Mesenchymal stem cell (in vitro differentiated cells and primary cell): Measurements from ENCODE around the gene RAB7B.

ENCODE experiments used
- DNase-seq: peaks from one replicate; pipeline ENCODE4 v3.0.0-alpha.2; 2013
- H2AFZ ChIP-seq: one replicate; pipeline ENCODE4 v1.6.1; 2013; ENCODE audit warnings: low read depth, mild to moderate bottlenecking, control low read depth, inconsistent platforms, low read length, moderate library complexity
- H2AK5ac ChIP-seq: 2 replicates; pipeline ENCODE4 v1.6.1; 2013; ENCODE audit warnings: low read length, moderate library complexity, mild to moderate bottlenecking, inconsistent platforms; ENCODE audit not compliant: severe bottlenecking
- H2BK120ac ChIP-seq: one replicate; pipeline ENCODE4 v1.6.1; 2013; ENCODE audit warnings: low read depth, mild to moderate bottlenecking, inconsistent platforms, low read length, moderate library complexity
- H2BK12ac ChIP-seq, 2 experiments: one replicate each; pipeline ENCODE4 v1.6.1; 2013; ENCODE audit warnings: inconsistent platforms in 2 of 2, low read length in 2 of 2, mild to moderate bottlenecking in 2 of 2, moderate library complexity in 2 of 2, control low read depth in 1 of 2
- H2BK15ac ChIP-seq: one replicate; pipeline ENCODE4 v1.6.1; 2013; ENCODE audit warnings: mild to moderate bottlenecking, low read depth, inconsistent platforms; ENCODE audit not compliant: poor library complexity, severe bottlenecking
- H2BK5ac ChIP-seq: 2 replicates; pipeline ENCODE4 v1.6.1; 2013; ENCODE audit warnings: low read depth, mild to moderate bottlenecking, low read length, control low read depth, inconsistent platforms; ENCODE audit not compliant: poor library complexity, severe bottlenecking
- H3K14ac ChIP-seq, 2 experiments: one replicate each; pipeline ENCODE4 v1.6.1; 2013; ENCODE audit warnings: inconsistent platforms in 2 of 2, low read length in 2 of 2, control low read depth in 1 of 2, mild to moderate bottlenecking in 1 of 2, moderate library complexity in 1 of 2
- H3K18ac ChIP-seq, 2 experiments: one replicate each; pipeline ENCODE4 v1.6.1; 2013; ENCODE audit warnings: inconsistent platforms in 2 of 2, low read length in 2 of 2, control low read depth in 1 of 2, low read depth in 1 of 2, mild to moderate bottlenecking in 1 of 2
- H3K23ac ChIP-seq, 2 experiments: one replicate each; pipeline ENCODE4 v1.6.1; 2013; ENCODE audit warnings: inconsistent platforms in 2 of 2, low read length in 2 of 2, mild to moderate bottlenecking in 2 of 2, moderate library complexity in 2 of 2, control low read depth in 1 of 2
- H3K27ac ChIP-seq: 2 replicates; pipeline ENCODE4 v1.5.1; 2013; ENCODE audit warnings: mild to moderate bottlenecking, moderate library complexity, low read length, control low read depth, inconsistent platforms; ENCODE audit not compliant: poor library complexity, severe bottlenecking
- H3K27me3 ChIP-seq, 2 experiments: 2 replicates each; pipeline versions ENCODE4 v1.6.1 to v1.7.0; 2013; ENCODE audit warnings: low read length in 2 of 2, mild to moderate bottlenecking in 2 of 2, moderate library complexity in 2 of 2, control low read depth in 1 of 2, inconsistent platforms in 1 of 2; ENCODE audit not compliant: control insufficient read depth in 1 of 2, insufficient read depth in 1 of 2
- H3K36me3 ChIP-seq, 2 experiments: 2 replicates each; pipeline versions ENCODE4 v1.6.1 to v1.7.0; 2013; ENCODE audit warnings: low read length in 2 of 2, control low read depth in 1 of 2, inconsistent platforms in 1 of 2, low read depth in 1 of 2, mild to moderate bottlenecking in 1 of 2; ENCODE audit not compliant: insufficient read depth in 2 of 2, control insufficient read depth in 1 of 2
- H3K4ac ChIP-seq, 2 experiments: one replicate each; pipeline ENCODE4 v1.6.1; 2013; ENCODE audit warnings: inconsistent platforms in 2 of 2, low read length in 2 of 2, mild to moderate bottlenecking in 2 of 2, moderate library complexity in 2 of 2, control low read depth in 1 of 2, low read depth in 1 of 2
- H3K4me1 ChIP-seq: 2 replicates; pipeline ENCODE4 v1.6.1; 2013; ENCODE audit warnings: low read depth, low read length, control low read depth; ENCODE audit not compliant: control insufficient read depth, insufficient read depth
- H3K4me2 ChIP-seq: 2 replicates; pipeline ENCODE4 v1.6.1; 2013; ENCODE audit warnings: low read length, mild to moderate bottlenecking, inconsistent platforms; ENCODE audit not compliant: poor library complexity, severe bottlenecking
- H3K4me3 ChIP-seq, 2 experiments: 2 replicates each; pipeline versions ENCODE4 v1.5.1 to v1.7.0; 2013; ENCODE audit warnings: low read length in 2 of 2, mild to moderate bottlenecking in 2 of 2, control low read depth in 1 of 2, low read depth in 1 of 2; ENCODE audit not compliant: insufficient read depth in 1 of 2
- H3K79me1 ChIP-seq: replicated peaks from 2 replicates; pipeline ENCODE4 v1.6.1; 2013; ENCODE audit warnings: mild to moderate bottlenecking, control low read depth, low read length, inconsistent platforms; ENCODE audit not compliant: poor library complexity, severe bottlenecking
- H3K9ac ChIP-seq: 2 replicates; pipeline ENCODE4 v1.7.0; 2013; ENCODE audit warnings: mild to moderate bottlenecking, low read length, moderate library complexity
- H3K9me3 ChIP-seq: 2 replicates; pipeline ENCODE4 v1.7.0; 2013; ENCODE audit warnings: mild to moderate bottlenecking, low read length; ENCODE audit not compliant: control insufficient read depth
- H4K8ac ChIP-seq: one replicate; pipeline ENCODE4 v1.6.1; 2013; ENCODE audit warnings: inconsistent platforms, mild to moderate bottlenecking, low read length, moderate library complexity
- H4K91ac ChIP-seq: one replicate; pipeline ENCODE4 v1.6.1; 2013; ENCODE audit warnings: mild to moderate bottlenecking, low read length, inconsistent platforms
- WGBS: methylation state at CpG from one replicate; pipeline ENCODE4 v1.1.7; 2013; ENCODE audit warnings: mixed read lengths; 5-methylcytosine and 5-hydroxymethylcytosine counted together

RAB7B gene

DNA sequence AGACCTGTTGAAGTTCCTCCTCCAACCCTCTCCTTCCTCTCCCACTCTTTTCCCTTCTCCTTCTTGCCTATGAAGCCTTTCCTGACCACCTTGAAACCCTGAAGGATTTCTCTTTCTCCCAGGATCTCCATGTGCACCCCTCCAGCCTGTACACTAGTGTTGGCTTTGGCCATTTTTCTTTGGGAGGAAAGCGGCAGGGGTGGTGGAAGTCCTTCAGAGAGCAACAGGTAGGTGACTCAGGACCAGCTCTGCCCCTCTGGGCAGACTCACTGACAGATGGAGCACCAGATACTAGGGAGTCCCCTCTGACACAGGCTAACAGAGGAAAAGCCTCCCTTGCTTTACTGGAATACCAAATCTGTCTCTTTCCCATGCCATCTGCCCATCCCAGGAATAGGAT lies 64.5 kb downstream of the RAB7B start:
- Histone ChIP-seq H3K18ac (no peak overlapping the region), H2BK120ac (no peak overlapping the region), H2BK15ac (no peak overlapping the region), H3K9ac (no peak overlapping the region), H3K27me3 (peaks cover 40 to 41% of the 10 kb centered on the region in 2 experiments), H4K91ac (no peak overlapping the region), H2BK5ac (no peak overlapping the region), H2AK5ac (no peak overlapping the region), H2BK12ac (no peak overlapping the region), H3K23ac (no peak overlapping the region), H3K4me3 (no peak overlapping the region), H3K27ac (no peak overlapping the region), H3K14ac (no peak overlapping the region), H4K8ac (no peak overlapping the region), H2AFZ (no peak overlapping the region), H3K4me2 (no peak overlapping the region), H3K4ac (no peak overlapping the region), H3K36me3 (no peaks in the 10 kb centered on the region), H3K9me3 (no peaks in the 10 kb centered on the region), H3K4me1 (peaks cover 5% of the 10 kb centered on the region), H3K79me1 (no peaks in the 10 kb centered on the region)
- DNase-seq: no peak
- 91% methylated on average over 1 of the region's 1 CpG for WGBS

DNA sequence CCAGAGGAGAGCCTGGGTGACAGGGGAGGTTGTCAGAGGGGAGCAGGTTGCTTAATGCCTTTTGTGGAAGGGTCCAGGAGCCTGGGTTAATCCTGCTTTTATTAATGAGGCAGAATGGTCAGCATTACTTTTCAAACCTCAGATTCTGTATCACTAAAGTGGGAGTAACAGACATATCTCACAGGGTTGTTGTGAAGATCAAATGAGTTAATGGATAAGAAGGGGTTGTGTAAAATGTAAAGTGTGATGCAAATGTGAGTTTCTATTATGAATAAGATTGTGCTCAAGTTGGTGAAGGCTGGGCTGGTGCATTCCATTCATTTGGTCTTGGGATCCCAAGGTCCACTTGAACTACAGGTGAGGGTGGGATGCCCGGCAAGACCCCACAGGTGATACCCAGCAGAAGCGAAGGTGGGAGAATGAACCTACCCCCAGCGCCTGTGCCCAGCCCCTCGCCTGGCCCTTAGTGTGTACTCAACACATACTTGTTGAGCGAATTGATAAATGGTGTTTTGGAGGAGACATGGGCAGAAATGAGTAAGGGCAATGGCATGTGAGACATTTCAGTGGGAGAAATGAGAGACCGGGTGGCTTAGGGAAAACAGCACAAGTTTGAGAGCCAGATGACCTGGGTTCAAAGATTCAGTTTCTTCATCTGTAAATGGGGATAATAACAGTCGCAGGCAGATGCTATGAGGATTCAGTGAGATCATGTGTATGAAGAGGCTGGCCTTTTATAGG lies 66.2 kb downstream of the RAB7B start:
- DNase-seq: peak; percentile 52
- no peaks in the 10 kb centered on the region for H3K36me3 ChIP-seq
- H3K79me1 ChIP-seq: no peaks in the 10 kb centered on the region
- no peak overlapping the region for H4K8ac ChIP-seq
- no peak overlapping the region for H3K18ac ChIP-seq
- H3K4me1 ChIP-seq: peaks cover 6% of the 10 kb centered on the region
- no peak overlapping the region for H3K4me2 ChIP-seq
- H3K27ac ChIP-seq: no peak overlapping the region
- no peak overlapping the region for H2BK15ac ChIP-seq
- H3K9me3 ChIP-seq: no peaks in the 10 kb centered on the region
- H2AK5ac ChIP-seq: no peak overlapping the region
- no peak overlapping the region for H2AFZ ChIP-seq
- H2BK120ac ChIP-seq: no peak overlapping the region
- 47% methylated on average over 7 of the region's 7 CpGs for WGBS
- no peak overlapping the region for H3K4me3 ChIP-seq
- no peak overlapping the region for H3K9ac ChIP-seq
- H3K27me3 ChIP-seq: peaks cover 24 to 25% of the 10 kb centered on the region in 2 experiments
- H2BK12ac ChIP-seq: no peak overlapping the region
- no peak overlapping the region for H3K4ac ChIP-seq
- no peak overlapping the region for H3K14ac ChIP-seq
- H4K91ac ChIP-seq: no peak overlapping the region
- H3K23ac ChIP-seq: no peak overlapping the region
- H2BK5ac ChIP-seq: no peak overlapping the region

DNA sequence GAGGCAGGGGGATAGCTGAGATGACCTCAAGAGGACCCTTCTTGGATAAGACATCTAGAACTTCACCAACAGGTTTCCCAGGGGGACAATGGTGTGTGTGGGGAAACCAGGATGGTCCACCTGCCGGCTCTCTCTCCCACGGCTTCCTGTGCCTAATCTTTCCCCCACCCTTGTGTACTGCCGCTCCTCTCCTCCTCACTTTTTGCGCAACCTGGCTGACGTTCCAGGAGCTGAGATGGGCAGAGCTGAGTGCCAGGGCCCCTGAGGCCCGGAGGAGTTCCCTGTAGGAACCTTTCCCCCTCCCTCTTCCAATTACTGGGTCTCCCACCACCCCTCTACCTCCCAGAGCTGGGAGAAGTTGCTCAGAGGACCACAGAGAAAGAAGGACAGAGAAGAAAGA lies 66.9 kb downstream of the RAB7B start:
- no peaks in the 10 kb centered on the region for H3K36me3 ChIP-seq
- no peak overlapping the region for H2BK15ac ChIP-seq
- H3K4me3 ChIP-seq: no peak overlapping the region
- H2BK120ac ChIP-seq: no peak overlapping the region
- peak overlapping the region; percentile 16 for H2AK5ac ChIP-seq
- H3K27ac ChIP-seq: no peak overlapping the region
- H3K27me3 ChIP-seq: peaks cover 18 to 24% of the 10 kb centered on the region in 2 experiments
- no peak overlapping the region for H2BK5ac ChIP-seq
- no peak overlapping the region for H3K4me2 ChIP-seq
- no peak overlapping the region for H3K23ac ChIP-seq
- H3K18ac ChIP-seq: no peak overlapping the region
- H2BK12ac ChIP-seq: no peak overlapping the region
- no peaks in the 10 kb centered on the region for H3K9me3 ChIP-seq
- DNase-seq: no peak
- no peak overlapping the region for H3K14ac ChIP-seq
- no peak overlapping the region for H3K9ac ChIP-seq
- no peaks in the 10 kb centered on the region for H3K79me1 ChIP-seq
- H2AFZ ChIP-seq: no peak overlapping the region
- no peak overlapping the region for H3K4ac ChIP-seq
- H4K8ac ChIP-seq: no peak overlapping the region
- 84% methylated on average over 6 of the region's 6 CpGs for WGBS
- H3K4me1 ChIP-seq: peaks cover 6% of the 10 kb centered on the region
- no peak overlapping the region for H4K91ac ChIP-seq

DNA sequence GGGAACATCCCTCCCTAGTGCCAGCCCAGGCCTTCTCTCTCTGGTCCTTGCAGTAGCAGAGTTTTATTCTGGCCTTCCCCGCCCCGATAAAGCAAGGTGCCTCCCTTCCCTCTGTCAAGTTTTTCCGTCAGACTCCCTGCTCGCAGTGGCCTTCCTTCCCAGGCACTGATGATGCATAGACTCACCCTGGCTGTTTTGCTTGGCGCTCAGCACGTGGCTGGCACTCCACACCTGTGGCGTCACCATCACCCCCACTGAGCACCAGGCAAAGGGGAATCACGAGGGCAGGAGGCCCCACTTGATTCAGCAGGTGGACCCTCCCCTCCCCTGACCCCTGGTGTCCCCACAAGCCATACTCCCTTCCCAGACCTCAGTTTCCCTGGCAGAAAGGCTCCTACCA lies 67.3 kb downstream of the RAB7B start:
- H3K4me3 ChIP-seq: no peak overlapping the region
- H3K18ac ChIP-seq: no peak overlapping the region
- H2AK5ac ChIP-seq: no peak overlapping the region
- H2AFZ ChIP-seq: no peak overlapping the region
- H3K4me1 ChIP-seq: peaks cover 6% of the 10 kb centered on the region
- DNase-seq: no peak
- H3K9ac ChIP-seq: no peak overlapping the region
- no peak overlapping the region for H3K4me2 ChIP-seq
- no peak overlapping the region for H3K27ac ChIP-seq
- H4K8ac ChIP-seq: no peak overlapping the region
- no peaks in the 10 kb centered on the region for H3K36me3 ChIP-seq
- H4K91ac ChIP-seq: no peak overlapping the region
- H3K79me1 ChIP-seq: no peaks in the 10 kb centered on the region
- H3K9me3 ChIP-seq: no peaks in the 10 kb centered on the region
- no peak overlapping the region for H3K14ac ChIP-seq
- no peak overlapping the region for H2BK120ac ChIP-seq
- no peak overlapping the region for H3K4ac ChIP-seq
- WGBS: 93% methylated on average over 8 of the region's 8 CpGs
- no peak overlapping the region for H2BK5ac ChIP-seq
- H3K23ac ChIP-seq: no peak overlapping the region
- H2BK15ac ChIP-seq: no peak overlapping the region
- H2BK12ac ChIP-seq: no peak overlapping the region
- peaks cover 17 to 23% of the 10 kb centered on the region in 2 experiments for H3K27me3 ChIP-seq
